Spleen (tissue), 11 donors: ENCODE measurements around the gene IQGAP2. TPM values are rescaled to one million over a fixed set of nuclear protein-coding genes. Genes with fewer than 3 reads are reported as not detected.

Experiments
- DNase-seq: peaks from one replicate; pipeline ENCODE4 v3.0.0-alpha.2; 2020
- H3K27ac ChIP-seq, 8 donors: fragments of 200-600 bp; sonication (generic) in 7 of 8; 1 replicate in 4 of 8; 2 replicates in 4 of 8; pipeline versions ENCODE4 v1.5.0 to v1.8.0; 2016 to 2021; ENCODE audit warnings: inconsistent platforms in 4 of 8, mild to moderate bottlenecking in 4 of 8, moderate library complexity in 1 of 8
- H3K27me3 ChIP-seq, 7 donors: fragments of 200-600 bp; sonication (generic) in 6 of 7; replicated peaks in 1 of 7; 1 replicate in 4 of 7; 2 replicates in 3 of 7; pipeline versions ENCODE4 v1.5.0 to v1.8.0; 2016 to 2021; ENCODE audit warnings: inconsistent platforms in 3 of 7, mild to moderate bottlenecking in 1 of 7
- H3K36me3 ChIP-seq, 6 donors: fragments of 200-600 bp; sonication (generic) in 5 of 6; 1 replicate in 4 of 6; 2 replicates in 2 of 6; pipeline versions ENCODE4 v1.5.0 to v1.8.0; 2016 to 2021; ENCODE audit warnings: inconsistent platforms in 2 of 6
- H3K4me1 ChIP-seq, 6 donors: fragments of 200-600 bp; sonication (generic) in 5 of 6; 1 replicate in 3 of 6; 2 replicates in 3 of 6; pipeline versions ENCODE4 v1.5.0 to v1.8.0; 2016 to 2021; ENCODE audit warnings: inconsistent platforms in 3 of 6
- H3K4me3 ChIP-seq, 8 donors: fragments of 200-600 bp; sonication (generic) in 7 of 8; 1 replicate in 4 of 8; 2 replicates in 4 of 8; pipeline versions ENCODE4 v1.5.0 to v1.8.0; 2016 to 2021; ENCODE audit warnings: inconsistent platforms in 4 of 8, mild to moderate bottlenecking in 4 of 8, moderate library complexity in 2 of 8
- H3K9me3 ChIP-seq, 8 donors: fragments of 200-600 bp; sonication (generic) in 7 of 8; 1 replicate in 4 of 8; 2 replicates in 4 of 8; pipeline versions ENCODE4 v1.5.0 to v1.8.0; 2016 to 2021; ENCODE audit warnings: inconsistent platforms in 4 of 8
- CTCF ChIP-seq, 11 experiments: fragments of 200-600 bp in 7 of 11; fragments of 450-650 bp in 4 of 11; sonication (generic) in 4 of 11; IDR thresholded peaks in 8 of 11; conservative IDR thresholded peaks in 3 of 11; 1 replicate in 7 of 11; 2 replicates in 4 of 11; pipeline versions ENCODE4 v1.4.0 to v1.8.0; 2016 to 2021; ENCODE audit warnings: antibody characterized with exemption in 11 of 11, inconsistent platforms in 4 of 11, mild to moderate bottlenecking in 1 of 11
- POLR2A ChIP-seq, 3 donors: fragments of 450-650 bp; IDR thresholded peaks; one replicate each; pipeline ENCODE4 v1.5.1; 2017; ENCODE audit warnings: antibody characterized with exemption in 3 of 3, mild to moderate bottlenecking in 1 of 3
- POLR2AphosphoS5 ChIP-seq, 3 donors: sonication (generic); formaldehyde crosslinking; IDR thresholded peaks; one replicate each; pipeline ENCODE4 v1.5.1; 2017; ENCODE audit warnings: antibody characterized with exemption in 3 of 3
- WGBS, 5 donors: extraction: QIAGEN DNeasy Blood & Tissue Kit in 3 of 5; methylation state at CpG; one replicate each; pipeline versions ENCODE4 v1.1.5 to v1.1.7; 2013 to 2018; 5-methylcytosine and 5-hydroxymethylcytosine counted together
- intact Hi-C: fragments of 100-400 bp; cut with DNase I; formaldehyde crosslinking; loops from one replicate; pipeline ENCODE4 v1.15.0; 2023; ENCODE audit warnings: low total_unique reads
- polyA plus RNA-seq, 3 donors: library from polyadenylated mRNA; stranded (reverse); fragments of 200-250 nt; gene quantifications; one replicate each; pipeline ENCODE4 v1.2.1, GENCODE V29; 2013
- total RNA-seq, 7 donors: library from RNA; depleted of rRNA in 3 of 7; stranded (reverse); fragments of >200 nt in 3 of 7; fragmentation: NEBNext Ultra II Directional in 4 of 7; extraction: Animal tissue kit (Norgen Biotek cat#: 25700) in 4 of 7; gene quantifications; one replicate each; pipeline versions ENCODE4 v1.1.0 to v1.2.1, GENCODE V29; 2016 to 2021
- donor health status: healthy with polysubstance abuse.
- donor health status: DM: no; HTN: no; CAD: no; lungs with moderate emphysema.
- donor health status: DM: no; HTN: no; CAD: no.
- donor health status: Bipolar disorder and iron deficiency.
- donor health status: healthy.
- donor health status: DM: no; HTN: no; CAD: no.
- donor health status: DM: yes; HTN: yes; CAD: no.

The IQGAP2 gene
- total and polyA plus RNA-seq, 10 donors, result 9.3 to 83.6 (median 52.8) TPM

- DNase-seq, result no peak
- Histone ChIP-seq H3K36me3 (no peaks in the 10 kb centered on the region), H3K4me1 (peaks cover 0 to 21% (median 5%) of the 10 kb centered on the region in 6 donors), H3K4me3 (no peak overlapping the region), H3K27ac (no peak overlapping the region), H3K9me3 (no peaks in the 10 kb centered on the region), H3K27me3 (no peaks in the 10 kb centered on the region)
- intact Hi-C loops, result no loop called here
- WGBS, 5 donors, result 43 to 65% (median 59%) methylated on average over 2 of the region's 2 CpGs
- no peak for TF ChIP-seq POLR2A (IDR thresholded peaks at IDR 0.05)
- no peak for TF ChIP-seq CTCF (IDR thresholded peaks at IDR 0.05 in 8 of 11, conservative IDR thresholded peaks at IDR 0.05 in 3 of 11)
- TF ChIP-seq POLR2AphosphoS5 (IDR thresholded peaks at IDR 0.05), result no peak
Observed at GRCh38 chr5:76525956-76526355, 122.9 kb downstream of the IQGAP2 start.

- Histone ChIP-seq H3K36me3 (no peaks in the 10 kb centered on the region), H3K9me3 (no peaks in the 10 kb centered on the region), H3K4me3 (no peak overlapping the region), H3K27me3 (no peaks in the 10 kb centered on the region), H3K27ac (no peak overlapping the region), H3K4me1 (peaks cover 0 to 14% (median 4%) of the 10 kb centered on the region in 6 donors)
- TF ChIP-seq POLR2AphosphoS5 (IDR thresholded peaks at IDR 0.05) (no peak), CTCF (IDR thresholded peaks at IDR 0.05 in 8 of 11, conservative IDR thresholded peaks at IDR 0.05 in 3 of 11) (no peak), POLR2A (IDR thresholded peaks at IDR 0.05) (no peak)
- intact Hi-C loops, result no loop called here
- no peak for DNase-seq
- 56 to 80% (median 58%) methylated on average over 2 of the region's 2 CpGs for WGBS, 5 donors
Observed at GRCh38 chr5:76526950-76527583, 124.0 kb downstream of the IQGAP2 start.

- Histone ChIP-seq H3K4me1 (peaks cover 0 to 14% (median 4%) of the 10 kb centered on the region in 6 donors), H3K27ac (no peak overlapping the region), H3K27me3 (no peaks in the 10 kb centered on the region), H3K9me3 (no peaks in the 10 kb centered on the region), H3K4me3 (no peak overlapping the region), H3K36me3 (no peaks in the 10 kb centered on the region)
- WGBS, 5 donors, result 79 to 99% (median 87%) methylated on average over 2 of the region's 2 CpGs
- no peak for TF ChIP-seq POLR2AphosphoS5 (IDR thresholded peaks at IDR 0.05)
- TF ChIP-seq POLR2A (IDR thresholded peaks at IDR 0.05), result no peak
- no peak for TF ChIP-seq CTCF (IDR thresholded peaks at IDR 0.05 in 8 of 11, conservative IDR thresholded peaks at IDR 0.05 in 3 of 11)
- intact Hi-C loops, result no loop called here
- no peak for DNase-seq
Observed at GRCh38 chr5:76527685-76528161, 124.6 kb downstream of the IQGAP2 start.

GRCh38 chr5:76528547-76529331 lies 125.7 kb downstream of the IQGAP2 start:
- Histone ChIP-seq H3K4me3 (no peak overlapping the region), H3K27ac (no peak overlapping the region), H3K9me3 (no peaks in the 10 kb centered on the region), H3K36me3 (no peaks in the 10 kb centered on the region), H3K4me1 (peaks cover 0 to 14% (median 4%) of the 10 kb centered on the region in 6 donors), H3K27me3 (no peaks in the 10 kb centered on the region)
- intact Hi-C loops, result no loop called here
- no peak for DNase-seq
- 80 to 92% (median 88%) methylated on average over 2 of the region's 2 CpGs for WGBS, 5 donors
- TF ChIP-seq CTCF (IDR thresholded peaks at IDR 0.05 in 8 of 11, conservative IDR thresholded peaks at IDR 0.05 in 3 of 11) (no peak), POLR2A (IDR thresholded peaks at IDR 0.05) (no peak), POLR2AphosphoS5 (IDR thresholded peaks at IDR 0.05) (no peak)
